Endodermal cell (in vitro differentiated cells): ENCODE measurements around the gene JARID2. TPM values are rescaled to one million over a fixed set of nuclear protein-coding genes. Genes with fewer than 3 reads are reported as not detected.
A peak's percentile ranks its signal among the peaks of the same experiment; 100 is the strongest.

Experiments used
- DNase-seq: peaks from one replicate; pipeline ENCODE4 v3.0.0-alpha.2; 2017
- H3K27ac ChIP-seq: 2 replicates; pipeline ENCODE4 v1.5.1; 2013; ENCODE audit warnings: mild to moderate bottlenecking, low read depth, low read length, moderate library complexity
- H3K27me3 ChIP-seq: 2 replicates; pipeline ENCODE4 v1.6.1; 2013; ENCODE audit warnings: mild to moderate bottlenecking, low read length, moderate library complexity; ENCODE audit not compliant: insufficient read depth, control insufficient read depth, poor library complexity, severe bottlenecking
- H3K36me3 ChIP-seq: 2 replicates; pipeline ENCODE4 v1.7.0; 2013; ENCODE audit warnings: mild to moderate bottlenecking, low read length, moderate library complexity; ENCODE audit not compliant: control insufficient read depth, insufficient read depth
- H3K4me1 ChIP-seq: one replicate; pipeline ENCODE4 v1.7.0; 2013; ENCODE audit warnings: low read length; ENCODE audit not compliant: control insufficient read depth, insufficient read depth
- H3K4me3 ChIP-seq: 2 replicates; pipeline ENCODE4 v1.5.1; 2013; ENCODE audit warnings: mild to moderate bottlenecking, low read length, moderate library complexity
- H3K9ac ChIP-seq: 2 replicates; pipeline ENCODE4 v1.6.1; 2013; ENCODE audit warnings: mild to moderate bottlenecking, low read length, moderate library complexity; ENCODE audit not compliant: poor library complexity, severe bottlenecking; ENCODE audit errors: extremely low read depth
- H3K9me3 ChIP-seq: 2 replicates; pipeline ENCODE4 v1.6.1; 2013; ENCODE audit warnings: mild to moderate bottlenecking, low read length, moderate library complexity; ENCODE audit not compliant: control insufficient read depth
- H3K27ac Mint-ChIP-seq: 2 replicates; pipeline ENCODE4 v1.8.0; 2020; ENCODE audit warnings: mixed read lengths
- H3K27me3 Mint-ChIP-seq: 2 replicates; pipeline ENCODE4 v1.8.0; 2021; ENCODE audit warnings: mild to moderate bottlenecking, mixed read lengths; ENCODE audit not compliant: insufficient read depth
- H3K36me3 Mint-ChIP-seq: 2 replicates; pipeline ENCODE4 v1.8.0; 2020; ENCODE audit warnings: low read depth, mixed read lengths
- H3K4me1 Mint-ChIP-seq: 2 replicates; pipeline ENCODE4 v1.8.0; 2020; ENCODE audit warnings: mixed read lengths
- H3K4me3 Mint-ChIP-seq: 2 replicates; pipeline ENCODE4 v1.8.0; 2020; ENCODE audit warnings: mild to moderate bottlenecking, moderate library complexity, mixed read lengths
- H3K9me3 Mint-ChIP-seq: 2 replicates; pipeline ENCODE4 v1.8.0; 2020; ENCODE audit warnings: mild to moderate bottlenecking, mixed read lengths
- WGBS, 2 experiments: methylation state at CpG; one replicate each; pipeline versions ENCODE4 v1.1.5 to v1.1.7; 2013; ENCODE audit warnings: missing lambda C conversion rate in 2 of 2, mixed read lengths in 1 of 2; ENCODE audit not compliant: insufficient coverage in 1 of 2, insufficient read length in 1 of 2; 5-methylcytosine and 5-hydroxymethylcytosine counted together
- total RNA-seq, 2 donors: library from RNA; stranded (reverse); fragmentation: NEBNext Ultra II Directional in 1 of 2; extraction: Animal tissue kit (Norgen Biotek cat#: 25700) in 1 of 2; gene quantifications; 2 replicates in 1 of 2; 3 replicates in 1 of 2; pipeline ENCODE4 v1.2.1, GENCODE V29; 2021
- TF ChIP-seq, protein P1 (sequence below): fragments of 200-600 bp; sonication (generic); conservative IDR thresholded peaks from 2 replicates; pipeline ENCODE4 v1.5.0; 2021; ENCODE audit warnings: antibody characterized with exemption, mild to moderate bottlenecking

Gene JARID2
- total RNA-seq, 2 donors from 2014 or later: 42.5 to 77.0 TPM

DNA sequence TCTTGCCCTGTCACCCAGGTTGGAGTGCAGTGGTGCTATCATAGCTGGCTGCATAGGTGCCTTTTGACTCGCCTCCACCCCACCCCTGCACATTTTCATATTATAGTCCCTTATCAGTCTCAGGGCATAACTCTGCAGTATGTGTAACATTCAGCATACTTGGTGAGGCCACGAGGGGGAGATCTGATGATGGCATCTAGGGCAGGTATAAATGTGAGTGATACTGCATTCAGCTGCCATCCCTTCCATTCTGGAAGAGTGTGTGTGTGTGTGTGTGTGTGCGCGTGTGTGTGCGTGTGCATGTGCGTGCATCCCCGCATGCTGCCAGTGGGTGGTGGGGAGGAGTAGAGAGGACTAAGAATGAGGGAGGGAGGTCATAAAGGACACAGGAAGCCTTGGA is 81.4 kb downstream of the JARID2 start:
- no peak overlapping the region for H3K4me3 Mint-ChIP-seq

GRCh38 chr6:15329197-15329671 is 83.4 kb downstream of the JARID2 start:
- Histone ChIP-seq H3K36me3 (no peaks in the 10 kb centered on the region), H3K4me1 (peaks cover 8% of the 10 kb centered on the region), H3K4me3 (no peak overlapping the region), H3K27me3 (no peaks in the 10 kb centered on the region), H3K9me3 (no peaks in the 10 kb centered on the region), H3K9ac (no peak overlapping the region), H3K27ac (no peak overlapping the region)
- Mint-ChIP-seq H3K9me3 (peaks cover 3% of the 10 kb centered on the region), H3K4me1 (peaks cover 46% of the 10 kb centered on the region), H3K27ac (peak overlapping the region; percentile 18), H3K27me3 (no peaks in the 10 kb centered on the region), H3K36me3 (peaks cover 3% of the 10 kb centered on the region), H3K4me3 (no peak overlapping the region)
- TF ChIP-seq, protein P1, sequence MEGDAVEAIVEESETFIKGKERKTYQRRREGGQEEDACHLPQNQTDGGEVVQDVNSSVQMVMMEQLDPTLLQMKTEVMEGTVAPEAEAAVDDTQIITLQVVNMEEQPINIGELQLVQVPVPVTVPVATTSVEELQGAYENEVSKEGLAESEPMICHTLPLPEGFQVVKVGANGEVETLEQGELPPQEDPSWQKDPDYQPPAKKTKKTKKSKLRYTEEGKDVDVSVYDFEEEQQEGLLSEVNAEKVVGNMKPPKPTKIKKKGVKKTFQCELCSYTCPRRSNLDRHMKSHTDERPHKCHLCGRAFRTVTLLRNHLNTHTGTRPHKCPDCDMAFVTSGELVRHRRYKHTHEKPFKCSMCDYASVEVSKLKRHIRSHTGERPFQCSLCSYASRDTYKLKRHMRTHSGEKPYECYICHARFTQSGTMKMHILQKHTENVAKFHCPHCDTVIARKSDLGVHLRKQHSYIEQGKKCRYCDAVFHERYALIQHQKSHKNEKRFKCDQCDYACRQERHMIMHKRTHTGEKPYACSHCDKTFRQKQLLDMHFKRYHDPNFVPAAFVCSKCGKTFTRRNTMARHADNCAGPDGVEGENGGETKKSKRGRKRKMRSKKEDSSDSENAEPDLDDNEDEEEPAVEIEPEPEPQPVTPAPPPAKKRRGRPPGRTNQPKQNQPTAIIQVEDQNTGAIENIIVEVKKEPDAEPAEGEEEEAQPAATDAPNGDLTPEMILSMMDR: no peak
- WGBS, 2 experiments: 87 to 94% methylated on average over 4 of the region's 4 CpGs
- no peak for DNase-seq

More for the DNA sequence above, 81.4 kb downstream of the JARID2 start:
- Histone ChIP-seq H3K9ac (no peak overlapping the region), H3K36me3 (no peaks in the 10 kb centered on the region), H3K9me3 (no peaks in the 10 kb centered on the region), H3K4me1 (peaks cover 8% of the 10 kb centered on the region), H3K27ac (no peak overlapping the region), H3K4me3 (no peak overlapping the region), H3K27me3 (no peaks in the 10 kb centered on the region)
- WGBS, 2 experiments: 71 to 87% methylated on average over 6 to 7 of the region's 7 CpGs
- Mint-ChIP-seq H3K4me1 (peaks cover 57% of the 10 kb centered on the region), H3K27me3 (no peaks in the 10 kb centered on the region), H3K36me3 (peaks cover 8% of the 10 kb centered on the region), H3K9me3 (peaks cover 3% of the 10 kb centered on the region), H3K27ac (peak overlapping the region; percentile 31)
- no peak for DNase-seq
- TF ChIP-seq, protein P1: peak; percentile 28

GRCh38 chr6:15330174-15330944 is 84.5 kb downstream of the JARID2 start:
- WGBS, 2 experiments: 60 to 90% methylated on average over 2 to 7 of the region's 8 CpGs
- Histone ChIP-seq H3K27ac (no peak overlapping the region), H3K4me1 (peaks cover 8% of the 10 kb centered on the region), H3K9ac (no peak overlapping the region), H3K36me3 (no peaks in the 10 kb centered on the region), H3K9me3 (no peaks in the 10 kb centered on the region), H3K27me3 (no peaks in the 10 kb centered on the region), H3K4me3 (no peak overlapping the region)
- H3K9me3 Mint-ChIP-seq: no peaks in the 10 kb centered on the region
- H3K4me3 Mint-ChIP-seq: no peak overlapping the region
- H3K4me1 Mint-ChIP-seq: peaks cover 45% of the 10 kb centered on the region
- TF ChIP-seq, protein P1: no peak
- H3K27me3 Mint-ChIP-seq: no peaks in the 10 kb centered on the region
- no peak for DNase-seq
- H3K36me3 Mint-ChIP-seq: peaks cover 2% of the 10 kb centered on the region
- peak overlapping the region; percentile 18 for H3K27ac Mint-ChIP-seq
